K562 (cell line): Measurements from ENCODE around the gene PHYHD1. TPM values are rescaled to one million over a fixed set of nuclear protein-coding genes. Genes with fewer than 3 reads are reported as not detected.

Experiments used
- CBFA2T2 ChIP-seq: fragments of 450-650 bp; conservative IDR thresholded peaks from 2 replicates; pipeline ENCODE4 v1.6.1; 2017; ENCODE audit warnings: mild to moderate bottlenecking
- CBFB ChIP-seq: sonication (generic); formaldehyde crosslinking; IDR thresholded peaks from 2 replicates; pipeline ENCODE4 v1.4.0; 2020; ENCODE audit warnings: mild to moderate bottlenecking, missing genetic modification reagents
- CC2D1A ChIP-seq: fragments of 450-650 bp; IDR thresholded peaks from 2 replicates; pipeline ENCODE4 v1.6.1; 2017; ENCODE audit warnings: mild to moderate bottlenecking
- EP300 ChIP-seq: IDR thresholded peaks from 2 replicates; pipeline ENCODE4 v1.6.1; 2012; ENCODE audit warnings: low read length, improper control_type of control experiment
- FOXK2 ChIP-seq, 2 experiments: fragments of 450-650 bp; IDR thresholded peaks in 1 of 2; conservative IDR thresholded peaks in 1 of 2; 2 replicates each; pipeline ENCODE4 v1.6.1; 2016; ENCODE audit warnings: low read depth in 2 of 2, mild to moderate bottlenecking in 1 of 2
- HNRNPK ChIP-seq: fragments of 200-400 bp; formaldehyde crosslinking; IDR thresholded peaks from one replicate; pipeline ENCODE4 v1.6.1; 2018; ENCODE audit warnings: mild to moderate bottlenecking, low read depth, low read length; ENCODE audit not compliant: poor library complexity, severe bottlenecking
- LCOR ChIP-seq: sonication (generic); formaldehyde crosslinking; IDR thresholded peaks from 2 replicates; pipeline ENCODE4 v1.8.0; 2022; ENCODE audit warnings: mild to moderate bottlenecking, missing genetic modification reagents
- MED1 ChIP-seq: sonication (generic); formaldehyde crosslinking; IDR thresholded peaks from 2 replicates; pipeline ENCODE4 v1.8.1; 2023; ENCODE audit warnings: missing genetic modification reagents, borderline replicate concordance
- MTA2 ChIP-seq: fragments of 450-650 bp; IDR thresholded peaks from 2 replicates; pipeline ENCODE4 v1.6.1; 2016; ENCODE audit warnings: low read depth
- MXI1 ChIP-seq: IDR thresholded peaks from 2 replicates; pipeline ENCODE4 v1.6.1; 2011; ENCODE audit warnings: low read depth, mild to moderate bottlenecking, improper control_type of control experiment, low read length
- NFYB ChIP-seq: IDR thresholded peaks from 2 replicates; pipeline ENCODE4 v1.6.1; 2011; ENCODE audit warnings: mild to moderate bottlenecking, moderate library complexity; ENCODE audit not compliant: insufficient read length; ENCODE audit errors: extremely low read depth
- PPARD ChIP-seq: fragments of 250-450 bp; sonication (Bioruptor Pico); IDR thresholded peaks from 2 replicates; pipeline ENCODE4 v1.8.0; 2022; ENCODE audit warnings: inconsistent platforms, mild to moderate bottlenecking, moderate library complexity
- SNRNP70 ChIP-seq: fragments of 200-400 bp; formaldehyde crosslinking; optimal IDR thresholded peaks from 2 replicates; pipeline ENCODE3; 2017; ENCODE audit warnings: low read depth, low read length
- SREBF2 ChIP-seq: sonication (generic); formaldehyde crosslinking; IDR thresholded peaks from 2 replicates; pipeline ENCODE4 v1.4.0; 2020; ENCODE audit warnings: mild to moderate bottlenecking, missing genetic modification reagents
- XRCC4 ChIP-seq: IDR thresholded peaks from one replicate; pipeline ENCODE4 v1.6.1; 2011; ENCODE audit not compliant: insufficient read depth, insufficient read length; ENCODE audit errors: extremely low read depth
- ZBED1 ChIP-seq: IDR thresholded peaks from 2 replicates; pipeline ENCODE4 v1.6.1; 2014
- ZBTB8A ChIP-seq: fragments of 450-650 bp; IDR thresholded peaks from 2 replicates; pipeline ENCODE4 v1.6.1; 2018; ENCODE audit warnings: mild to moderate bottlenecking, moderate library complexity; ENCODE audit not compliant: partially characterized antibody
- ZKSCAN1 ChIP-seq: fragments of 150-350 bp; IDR thresholded peaks from 2 replicates; pipeline ENCODE4 v1.6.1; 2016; ENCODE audit warnings: low read depth, low read length
- ZNF507 ChIP-seq: conservative IDR thresholded peaks from 2 replicates; pipeline ENCODE4 v1.6.1; 2017; ENCODE audit warnings: missing genetic modification characterization, missing compliant biosample characterization
- ZNF583 ChIP-seq: fragments of 250-450 bp; sonication (Bioruptor Pico); IDR thresholded peaks from 2 replicates; pipeline ENCODE4 v1.4.0; 2020
- ZNF695 ChIP-seq: fragments of 450-650 bp; formaldehyde crosslinking; IDR thresholded peaks from 2 replicates; pipeline ENCODE4 v1.4.0; 2020; ENCODE audit warnings: mild to moderate bottlenecking, moderate library complexity
- polyA plus RNA-seq, 8 experiments: library from polyadenylated mRNA; depleted of rRNA in 4 of 8; stranded (reverse) in 5 of 8; unstranded in 3 of 8; fragments of >200 nt; fragmentation: Nextera tagmentation in 2 of 8; fragmentation: Illumina TruSeq in 1 of 8; extraction: Ambion mirVana in 2 of 8; extraction: Trizol in 1 of 8; gene quantifications; 2 replicates each; pipeline versions ENCODE4 v1.2.1 to v1.2.3, GENCODE V29; 2011 to 2014; ENCODE audit warnings: inconsistent platforms in 1 of 8, missing spikeins in 1 of 8
- total RNA-seq, 7 experiments: library from RNA; depleted of rRNA in 6 of 7; stranded (reverse); fragments of >200 nt in 6 of 7; fragmentation: Illumina TruSeq in 2 of 7; extraction: Trizol in 2 of 7; gene quantifications; 2 replicates each; pipeline versions ENCODE4 v1.2.1 to v1.2.3, GENCODE V29; 2011 to 2021; ENCODE audit warnings: low replicate concordance in 1 of 7
- TF ChIP-seq, protein P1 (sequence below): fragments of 250-450 bp; sonication (Bioruptor Pico); IDR thresholded peaks from 2 replicates; pipeline ENCODE4 v1.4.0; 2020; ENCODE audit warnings: mild to moderate bottlenecking, moderate library complexity
- TF ChIP-seq, protein P2 (sequence below): fragments of 450-650 bp; IDR thresholded peaks from 2 replicates; pipeline ENCODE4 v1.6.1; 2014; ENCODE audit warnings: low read depth, mild to moderate bottlenecking, moderate library complexity, borderline replicate concordance
- TF ChIP-seq, protein P3 (sequence below): sonication (generic); formaldehyde crosslinking; IDR thresholded peaks from 2 replicates; pipeline ENCODE4 v1.8.0; 2023; ENCODE audit warnings: mild to moderate bottlenecking, missing genetic modification reagents

Gene PHYHD1
- total and polyA plus RNA-seq, 9 of the 15 experiments (the other 6 are each of a cell fraction or from before 2014, with no cell fraction given): 0.36 to 1.3 (median 0.80) TPM

DNA sequence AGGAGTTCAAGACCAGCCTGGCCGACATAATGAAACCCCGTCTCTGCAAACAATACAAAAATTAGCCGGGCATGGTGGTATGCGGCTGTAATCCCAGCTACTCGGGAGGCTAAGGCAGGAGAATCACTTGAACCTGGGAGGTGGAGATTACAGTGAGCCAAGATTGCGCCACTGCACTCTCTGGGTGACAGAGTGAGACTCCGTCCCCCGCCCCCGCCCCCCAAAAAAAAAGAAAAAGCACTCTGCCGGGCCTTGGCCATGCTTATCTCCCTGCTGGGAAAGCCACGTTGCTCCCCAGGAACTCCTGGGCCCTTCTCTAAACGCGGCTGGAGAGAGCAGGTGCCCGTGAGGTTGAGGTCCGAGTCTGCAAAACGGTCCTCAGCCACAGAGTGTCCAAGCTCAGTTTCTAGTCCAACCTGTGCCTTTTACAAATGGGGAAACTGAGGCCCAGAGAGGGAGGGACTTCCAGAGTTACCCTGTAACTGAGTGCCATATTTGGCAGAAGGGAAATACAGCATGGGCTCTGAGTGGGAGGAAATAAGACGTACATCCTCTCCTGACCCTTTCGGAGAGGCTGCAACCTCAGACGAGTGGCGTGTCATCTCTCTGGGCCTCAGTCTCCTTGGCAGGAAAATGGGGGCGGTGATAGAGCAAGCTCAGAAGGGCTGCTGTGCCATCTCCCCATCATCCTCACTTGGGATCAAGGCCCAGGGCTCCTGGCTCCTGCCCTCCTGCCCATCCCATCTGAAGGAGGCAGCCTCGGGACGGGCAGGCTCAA lies 6.6 kb upstream of the PHYHD1 start (continued):
- no peak for TF ChIP-seq CC2D1A
- no peak for TF ChIP-seq ZKSCAN1
- no peak for TF ChIP-seq MTA2
- TF ChIP-seq ZNF695 (CRISPR knock-in tag): no peak
- TF ChIP-seq, protein P1, sequence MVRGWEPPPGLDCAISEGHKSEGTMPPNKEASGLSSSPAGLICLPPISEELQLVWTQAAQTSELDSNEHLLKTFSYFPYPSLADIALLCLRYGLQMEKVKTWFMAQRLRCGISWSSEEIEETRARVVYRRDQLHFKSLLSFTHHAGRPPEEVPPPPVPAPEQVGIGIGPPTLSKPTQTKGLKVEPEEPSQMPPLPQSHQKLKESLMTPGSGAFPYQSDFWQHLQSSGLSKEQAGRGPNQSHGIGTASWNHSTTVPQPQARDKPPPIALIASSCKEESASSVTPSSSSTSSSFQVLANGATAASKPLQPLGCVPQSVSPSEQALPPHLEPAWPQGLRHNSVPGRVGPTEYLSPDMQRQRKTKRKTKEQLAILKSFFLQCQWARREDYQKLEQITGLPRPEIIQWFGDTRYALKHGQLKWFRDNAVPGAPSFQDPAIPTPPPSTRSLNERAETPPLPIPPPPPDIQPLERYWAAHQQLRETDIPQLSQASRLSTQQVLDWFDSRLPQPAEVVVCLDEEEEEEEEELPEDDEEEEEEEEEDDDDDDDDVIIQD (CRISPR knock-in tag): no peak
- TF ChIP-seq MXI1: no peak
- TF ChIP-seq HNRNPK: no peak
- no peak for TF ChIP-seq ZNF507
- peak; percentile 38 for TF ChIP-seq CBFA2T2
- TF ChIP-seq LCOR: no peak
- TF ChIP-seq ZBED1: no peak
- no peak for TF ChIP-seq FOXK2 (conservative IDR thresholded peaks at IDR 0.05 in 1 of 2, IDR thresholded peaks at IDR 0.05 in 1 of 2; ENCODE audit: low read depth in 2 of 2)
- TF ChIP-seq ZNF583 (CRISPR knock-in tag): no peak
- TF ChIP-seq ZBTB8A: no peak
- no peak for TF ChIP-seq EP300
- no peak for TF ChIP-seq PPARD (CRISPR knock-in tag)
- TF ChIP-seq SREBF2 (CRISPR knock-in tag): no peak
- TF ChIP-seq SNRNP70: no peak
- TF ChIP-seq CBFB (CRISPR knock-in tag): no peak
- TF ChIP-seq, protein P2, sequence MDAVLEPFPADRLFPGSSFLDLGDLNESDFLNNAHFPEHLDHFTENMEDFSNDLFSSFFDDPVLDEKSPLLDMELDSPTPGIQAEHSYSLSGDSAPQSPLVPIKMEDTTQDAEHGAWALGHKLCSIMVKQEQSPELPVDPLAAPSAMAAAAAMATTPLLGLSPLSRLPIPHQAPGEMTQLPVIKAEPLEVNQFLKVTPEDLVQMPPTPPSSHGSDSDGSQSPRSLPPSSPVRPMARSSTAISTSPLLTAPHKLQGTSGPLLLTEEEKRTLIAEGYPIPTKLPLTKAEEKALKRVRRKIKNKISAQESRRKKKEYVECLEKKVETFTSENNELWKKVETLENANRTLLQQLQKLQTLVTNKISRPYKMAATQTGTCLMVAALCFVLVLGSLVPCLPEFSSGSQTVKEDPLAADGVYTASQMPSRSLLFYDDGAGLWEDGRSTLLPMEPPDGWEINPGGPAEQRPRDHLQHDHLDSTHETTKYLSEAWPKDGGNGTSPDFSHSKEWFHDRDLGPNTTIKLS: peak; percentile 29; the same call in 1 of the 2 replicates
- no peak for TF ChIP-seq MED1 (CRISPR knock-in tag)
- no peak for TF ChIP-seq XRCC4
- TF ChIP-seq, protein P3, sequence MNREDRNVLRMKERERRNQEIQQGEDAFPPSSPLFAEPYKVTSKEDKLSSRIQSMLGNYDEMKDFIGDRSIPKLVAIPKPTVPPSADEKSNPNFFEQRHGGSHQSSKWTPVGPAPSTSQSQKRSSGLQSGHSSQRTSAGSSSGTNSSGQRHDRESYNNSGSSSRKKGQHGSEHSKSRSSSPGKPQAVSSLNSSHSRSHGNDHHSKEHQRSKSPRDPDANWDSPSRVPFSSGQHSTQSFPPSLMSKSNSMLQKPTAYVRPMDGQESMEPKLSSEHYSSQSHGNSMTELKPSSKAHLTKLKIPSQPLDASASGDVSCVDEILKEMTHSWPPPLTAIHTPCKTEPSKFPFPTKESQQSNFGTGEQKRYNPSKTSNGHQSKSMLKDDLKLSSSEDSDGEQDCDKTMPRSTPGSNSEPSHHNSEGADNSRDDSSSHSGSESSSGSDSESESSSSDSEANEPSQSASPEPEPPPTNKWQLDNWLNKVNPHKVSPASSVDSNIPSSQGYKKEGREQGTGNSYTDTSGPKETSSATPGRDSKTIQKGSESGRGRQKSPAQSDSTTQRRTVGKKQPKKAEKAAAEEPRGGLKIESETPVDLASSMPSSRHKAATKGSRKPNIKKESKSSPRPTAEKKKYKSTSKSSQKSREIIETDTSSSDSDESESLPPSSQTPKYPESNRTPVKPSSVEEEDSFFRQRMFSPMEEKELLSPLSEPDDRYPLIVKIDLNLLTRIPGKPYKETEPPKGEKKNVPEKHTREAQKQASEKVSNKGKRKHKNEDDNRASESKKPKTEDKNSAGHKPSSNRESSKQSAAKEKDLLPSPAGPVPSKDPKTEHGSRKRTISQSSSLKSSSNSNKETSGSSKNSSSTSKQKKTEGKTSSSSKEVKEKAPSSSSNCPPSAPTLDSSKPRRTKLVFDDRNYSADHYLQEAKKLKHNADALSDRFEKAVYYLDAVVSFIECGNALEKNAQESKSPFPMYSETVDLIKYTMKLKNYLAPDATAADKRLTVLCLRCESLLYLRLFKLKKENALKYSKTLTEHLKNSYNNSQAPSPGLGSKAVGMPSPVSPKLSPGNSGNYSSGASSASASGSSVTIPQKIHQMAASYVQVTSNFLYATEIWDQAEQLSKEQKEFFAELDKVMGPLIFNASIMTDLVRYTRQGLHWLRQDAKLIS: no peak
- TF ChIP-seq NFYB: no peak
